K562 (cell line): ENCODE results near the gene HAUS7. TPM values are rescaled to one million over a fixed set of nuclear protein-coding genes. Genes with fewer than 3 reads are reported as not detected.

Experiments used
- CXXC5 ChIP-seq: fragments of 250-450 bp; sonication (Bioruptor Pico); IDR thresholded peaks from 2 replicates; pipeline ENCODE4 v1.8.0; 2022; ENCODE audit warnings: inconsistent platforms, mild to moderate bottlenecking, moderate library complexity
- ETS2 ChIP-seq: IDR thresholded peaks from 2 replicates; pipeline ENCODE4 v1.6.1; 2016; ENCODE audit warnings: borderline replicate concordance, missing genetic modification characterization, mild to moderate bottlenecking, moderate library complexity, missing compliant biosample characterization; ENCODE audit not compliant: poor library complexity, severe bottlenecking
- HNRNPL ChIP-seq: fragments of 200-400 bp; formaldehyde crosslinking; IDR thresholded peaks from 2 replicates; pipeline ENCODE4 v1.6.1; 2017; ENCODE audit warnings: low read depth, mild to moderate bottlenecking, low read length
- HNRNPLL ChIP-seq: fragments of 200-400 bp; formaldehyde crosslinking; IDR thresholded peaks from 2 replicates; pipeline ENCODE4 v1.6.1; 2017; ENCODE audit warnings: low read length, low read depth, mild to moderate bottlenecking; ENCODE audit not compliant: poor library complexity, severe bottlenecking
- ILK ChIP-seq: fragments of 450-650 bp; IDR thresholded peaks from 2 replicates; pipeline ENCODE4 v1.6.1; 2016; ENCODE audit warnings: missing genetic modification characterization, low read depth, mild to moderate bottlenecking, missing compliant biosample characterization, moderate library complexity, borderline replicate concordance
- JUND ChIP-seq, 2 experiments: IDR thresholded peaks; 2 replicates in 1 of 2; 3 replicates in 1 of 2; pipeline ENCODE4 v1.6.1; 2011; ENCODE audit warnings: borderline replicate concordance in 2 of 2, low read depth in 2 of 2, low read length in 2 of 2, improper control_type of control experiment in 1 of 2, missing biosample characterization in 1 of 2, missing genetic modification characterization in 1 of 2, missing genetic modification reagents in 1 of 2
- KLF16 ChIP-seq: IDR thresholded peaks from 2 replicates; pipeline ENCODE4 v1.6.1; 2016; ENCODE audit warnings: antibody characterized with exemption
- MTA1 ChIP-seq: fragments of 450-650 bp; IDR thresholded peaks from 2 replicates; pipeline ENCODE4 v1.6.1; 2017; ENCODE audit warnings: borderline replicate concordance
- PHF20 ChIP-seq: fragments of 450-650 bp; IDR thresholded peaks from 2 replicates; pipeline ENCODE4 v1.6.1; 2018; ENCODE audit not compliant: partially characterized antibody
- PYGO2 ChIP-seq: fragments of 450-650 bp; IDR thresholded peaks from 2 replicates; pipeline ENCODE4 v1.6.1; 2016; ENCODE audit warnings: mild to moderate bottlenecking, missing genetic modification characterization, moderate library complexity, missing compliant biosample characterization
- SMARCA5 ChIP-seq: fragments of 450-650 bp; IDR thresholded peaks from 2 replicates; pipeline ENCODE4 v1.6.1; 2016
- SOX6 ChIP-seq: fragments of 450-650 bp; IDR thresholded peaks from 2 replicates; pipeline ENCODE4 v1.6.1; 2014; ENCODE audit warnings: mild to moderate bottlenecking
- TRIM24 ChIP-seq, 2 experiments: fragments of 450-650 bp; IDR thresholded peaks; 2 replicates each; pipeline ENCODE4 v1.6.1; 2016
- ZBTB43 ChIP-seq: sonication (generic); formaldehyde crosslinking; IDR thresholded peaks from 2 replicates; pipeline ENCODE4 v1.8.0; 2023; ENCODE audit warnings: mild to moderate bottlenecking, missing genetic modification reagents
- ZFP30 ChIP-seq: fragments of 250-450 bp; sonication (Bioruptor Pico); IDR thresholded peaks from 2 replicates; pipeline ENCODE4 v1.8.0; 2022; ENCODE audit warnings: moderate library complexity, mild to moderate bottlenecking, inconsistent platforms, borderline replicate concordance
- ZNF212 ChIP-seq: fragments of 450-650 bp; formaldehyde crosslinking; IDR thresholded peaks from 2 replicates; pipeline ENCODE4 v1.4.0; 2020; ENCODE audit warnings: mild to moderate bottlenecking
- polyA plus RNA-seq, 8 experiments: library from polyadenylated mRNA; depleted of rRNA in 4 of 8; stranded (reverse) in 5 of 8; unstranded in 3 of 8; fragments of >200 nt; fragmentation: Nextera tagmentation in 2 of 8; fragmentation: Illumina TruSeq in 1 of 8; extraction: Ambion mirVana in 2 of 8; extraction: Trizol in 1 of 8; gene quantifications; 2 replicates each; pipeline versions ENCODE4 v1.2.1 to v1.2.3, GENCODE V29; 2011 to 2014; ENCODE audit warnings: inconsistent platforms in 1 of 8, missing spikeins in 1 of 8
- total RNA-seq, 7 experiments: library from RNA; depleted of rRNA in 6 of 7; stranded (reverse); fragments of >200 nt in 6 of 7; fragmentation: Illumina TruSeq in 2 of 7; extraction: Trizol in 2 of 7; gene quantifications; 2 replicates each; pipeline versions ENCODE4 v1.2.1 to v1.2.3, GENCODE V29; 2011 to 2021; ENCODE audit warnings: low replicate concordance in 1 of 7
- TF ChIP-seq, protein P1 (sequence below): sonication (generic); formaldehyde crosslinking; IDR thresholded peaks from 2 replicates; pipeline ENCODE4 v1.8.1; 2023; ENCODE audit warnings: missing genetic modification reagents, mild to moderate bottlenecking, borderline replicate concordance
- TF ChIP-seq, protein P2 (sequence below), 2 experiments: IDR thresholded peaks; 2 replicates each; pipeline ENCODE4 v1.6.1; 2012; ENCODE audit warnings: improper control_type of control experiment in 2 of 2, low read depth in 2 of 2, low read length in 2 of 2, borderline replicate concordance in 1 of 2

HAUS7 gene
- total and polyA plus RNA-seq, 9 of the 15 experiments (the other 6 are each of a cell fraction or from before 2014, with no cell fraction given): 10.0 to 94.9 (median 48.8) TPM

- peak; percentile 57 for TF ChIP-seq JUND (IDR thresholded peaks at IDR 0.05; ENCODE audit: borderline replicate concordance, low read depth, low read length)
- peak; percentile 29; the same call in 1 of the 3 replicates for TF ChIP-seq JUND (tag; IDR thresholded peaks at IDR 0.05; ENCODE audit: borderline replicate concordance, low read depth, low read length)
- peak; percentile 98 for TF ChIP-seq SMARCA5
- no peak for TF ChIP-seq HNRNPL
- TF ChIP-seq KLF16: 0 out of 2 replicates have a peak, but pooled peaks have one; percentile 21
- TF ChIP-seq ETS2: no peak
- TF ChIP-seq, protein P1, sequence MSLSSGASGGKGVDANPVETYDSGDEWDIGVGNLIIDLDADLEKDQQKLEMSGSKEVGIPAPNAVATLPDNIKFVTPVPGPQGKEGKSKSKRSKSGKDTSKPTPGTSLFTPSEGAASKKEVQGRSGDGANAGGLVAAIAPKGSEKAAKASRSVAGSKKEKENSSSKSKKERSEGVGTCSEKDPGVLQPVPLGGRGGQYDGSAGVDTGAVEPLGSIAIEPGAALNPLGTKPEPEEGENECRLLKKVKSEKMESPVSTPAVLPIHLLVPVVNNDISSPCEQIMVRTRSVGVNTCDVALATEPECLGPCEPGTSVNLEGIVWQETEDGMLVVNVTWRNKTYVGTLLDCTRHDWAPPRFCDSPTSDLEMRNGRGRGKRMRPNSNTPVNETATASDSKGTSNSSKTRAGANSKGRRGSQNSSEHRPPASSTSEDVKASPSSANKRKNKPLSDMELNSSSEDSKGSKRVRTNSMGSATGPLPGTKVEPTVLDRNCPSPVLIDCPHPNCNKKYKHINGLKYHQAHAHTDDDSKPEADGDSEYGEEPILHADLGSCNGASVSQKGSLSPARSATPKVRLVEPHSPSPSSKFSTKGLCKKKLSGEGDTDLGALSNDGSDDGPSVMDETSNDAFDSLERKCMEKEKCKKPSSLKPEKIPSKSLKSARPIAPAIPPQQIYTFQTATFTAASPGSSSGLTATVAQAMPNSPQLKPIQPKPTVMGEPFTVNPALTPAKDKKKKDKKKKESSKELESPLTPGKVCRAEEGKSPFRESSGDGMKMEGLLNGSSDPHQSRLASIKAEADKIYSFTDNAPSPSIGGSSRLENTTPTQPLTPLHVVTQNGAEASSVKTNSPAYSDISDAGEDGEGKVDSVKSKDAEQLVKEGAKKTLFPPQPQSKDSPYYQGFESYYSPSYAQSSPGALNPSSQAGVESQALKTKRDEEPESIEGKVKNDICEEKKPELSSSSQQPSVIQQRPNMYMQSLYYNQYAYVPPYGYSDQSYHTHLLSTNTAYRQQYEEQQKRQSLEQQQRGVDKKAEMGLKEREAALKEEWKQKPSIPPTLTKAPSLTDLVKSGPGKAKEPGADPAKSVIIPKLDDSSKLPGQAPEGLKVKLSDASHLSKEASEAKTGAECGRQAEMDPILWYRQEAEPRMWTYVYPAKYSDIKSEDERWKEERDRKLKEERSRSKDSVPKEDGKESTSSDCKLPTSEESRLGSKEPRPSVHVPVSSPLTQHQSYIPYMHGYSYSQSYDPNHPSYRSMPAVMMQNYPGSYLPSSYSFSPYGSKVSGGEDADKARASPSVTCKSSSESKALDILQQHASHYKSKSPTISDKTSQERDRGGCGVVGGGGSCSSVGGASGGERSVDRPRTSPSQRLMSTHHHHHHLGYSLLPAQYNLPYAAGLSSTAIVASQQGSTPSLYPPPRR (CRISPR knock-in tag): no peak
- TF ChIP-seq TRIM24 (IDR thresholded peaks at IDR 0.05): no peak
- TF ChIP-seq PHF20: peak; percentile 21
- no peak for TF ChIP-seq ILK (tag)
- no peak for TF ChIP-seq HNRNPLL
- no peak for TF ChIP-seq ZFP30 (CRISPR knock-in tag)
- TF ChIP-seq, protein P2, sequence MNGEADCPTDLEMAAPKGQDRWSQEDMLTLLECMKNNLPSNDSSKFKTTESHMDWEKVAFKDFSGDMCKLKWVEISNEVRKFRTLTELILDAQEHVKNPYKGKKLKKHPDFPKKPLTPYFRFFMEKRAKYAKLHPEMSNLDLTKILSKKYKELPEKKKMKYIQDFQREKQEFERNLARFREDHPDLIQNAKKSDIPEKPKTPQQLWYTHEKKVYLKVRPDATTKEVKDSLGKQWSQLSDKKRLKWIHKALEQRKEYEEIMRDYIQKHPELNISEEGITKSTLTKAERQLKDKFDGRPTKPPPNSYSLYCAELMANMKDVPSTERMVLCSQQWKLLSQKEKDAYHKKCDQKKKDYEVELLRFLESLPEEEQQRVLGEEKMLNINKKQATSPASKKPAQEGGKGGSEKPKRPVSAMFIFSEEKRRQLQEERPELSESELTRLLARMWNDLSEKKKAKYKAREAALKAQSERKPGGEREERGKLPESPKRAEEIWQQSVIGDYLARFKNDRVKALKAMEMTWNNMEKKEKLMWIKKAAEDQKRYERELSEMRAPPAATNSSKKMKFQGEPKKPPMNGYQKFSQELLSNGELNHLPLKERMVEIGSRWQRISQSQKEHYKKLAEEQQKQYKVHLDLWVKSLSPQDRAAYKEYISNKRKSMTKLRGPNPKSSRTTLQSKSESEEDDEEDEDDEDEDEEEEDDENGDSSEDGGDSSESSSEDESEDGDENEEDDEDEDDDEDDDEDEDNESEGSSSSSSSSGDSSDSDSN (IDR thresholded peaks at IDR 0.05; ENCODE audit: borderline replicate concordance in 1 of 2, low read depth in 2 of 2, low read length in 2 of 2): no peak
- TF ChIP-seq PYGO2 (tag): no peak
- no peak for TF ChIP-seq ZBTB43
- TF ChIP-seq ZNF212: no peak
- no peak for TF ChIP-seq SOX6
- TF ChIP-seq CXXC5 (CRISPR knock-in tag): peak; percentile 69; the same call in 1 of the 2 replicates
- peak; percentile 96 for TF ChIP-seq MTA1
Observed at GRCh38 chrX:153470411-153471363, at the start of gene HAUS7 (continued).
